C4-2B (cell line): ENCODE results near the gene OR4C11.

Source experiments
- H3K27ac ChIP-seq: fragments of 450-650 bp; 2 replicates; pipeline ENCODE4 v1.5.1; 2017
- ZFX ChIP-seq: fragments of 450-650 bp; IDR thresholded peaks from 2 replicates; pipeline ENCODE4 v1.6.1; 2017
- TF ChIP-seq, protein P1 (sequence below): fragments of 450-650 bp; conservative IDR thresholded peaks from 2 replicates; pipeline ENCODE4 v1.5.1; 2017; ENCODE audit warnings: mild to moderate bottlenecking

Gene OR4C11

DNA sequence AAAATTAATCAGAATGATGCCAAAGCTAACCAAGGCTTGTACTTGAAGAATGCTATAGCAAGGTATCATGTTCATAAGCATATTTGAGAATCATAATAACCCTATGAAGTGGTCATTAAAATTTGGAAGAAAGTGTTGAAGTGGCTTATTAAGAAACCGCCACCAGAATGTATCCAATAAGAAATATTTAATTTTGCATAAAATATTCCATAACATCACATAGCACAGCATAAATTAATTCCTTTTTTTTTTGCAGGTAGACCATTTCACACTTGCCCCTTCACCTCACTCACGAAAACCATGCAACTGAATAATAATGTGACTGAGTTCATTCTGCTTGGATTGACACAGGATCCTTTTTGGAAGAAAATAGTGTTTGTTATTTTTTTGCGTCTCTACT is 35.6 kb downstream of the OR4C11 start, which contains the start of gene OR4C16:
Gene OR4C16, plus strand, starts transcription at position 301 of the 400 bp plus-strand sequence. Its CDS starts 0 bp downstream, at position 301.
- H3K27ac ChIP-seq: no peak within 1 kb of the TSS
- no peak for TF ChIP-seq ZFX
- TF ChIP-seq, protein P1, sequence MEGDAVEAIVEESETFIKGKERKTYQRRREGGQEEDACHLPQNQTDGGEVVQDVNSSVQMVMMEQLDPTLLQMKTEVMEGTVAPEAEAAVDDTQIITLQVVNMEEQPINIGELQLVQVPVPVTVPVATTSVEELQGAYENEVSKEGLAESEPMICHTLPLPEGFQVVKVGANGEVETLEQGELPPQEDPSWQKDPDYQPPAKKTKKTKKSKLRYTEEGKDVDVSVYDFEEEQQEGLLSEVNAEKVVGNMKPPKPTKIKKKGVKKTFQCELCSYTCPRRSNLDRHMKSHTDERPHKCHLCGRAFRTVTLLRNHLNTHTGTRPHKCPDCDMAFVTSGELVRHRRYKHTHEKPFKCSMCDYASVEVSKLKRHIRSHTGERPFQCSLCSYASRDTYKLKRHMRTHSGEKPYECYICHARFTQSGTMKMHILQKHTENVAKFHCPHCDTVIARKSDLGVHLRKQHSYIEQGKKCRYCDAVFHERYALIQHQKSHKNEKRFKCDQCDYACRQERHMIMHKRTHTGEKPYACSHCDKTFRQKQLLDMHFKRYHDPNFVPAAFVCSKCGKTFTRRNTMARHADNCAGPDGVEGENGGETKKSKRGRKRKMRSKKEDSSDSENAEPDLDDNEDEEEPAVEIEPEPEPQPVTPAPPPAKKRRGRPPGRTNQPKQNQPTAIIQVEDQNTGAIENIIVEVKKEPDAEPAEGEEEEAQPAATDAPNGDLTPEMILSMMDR: no peak

GRCh38 chr11:55554169-55554568 is 53.3 kb downstream of the OR4C11 start, which contains the start of gene OR4C15:
OR4C15 (plus strand) TSS chr11:55554469; CDS start chr11:55554469, 0 bp downstream.
- TF ChIP-seq ZFX: no peak
- TF ChIP-seq, protein P1: no peak
- no peak within 1 kb of the TSS for H3K27ac ChIP-seq
